HepG2 (cell line): ENCODE results near the gene USF2. TPM values are rescaled to one million over a fixed set of nuclear protein-coding genes. Genes with fewer than 3 reads are reported as not detected.
A peak's percentile ranks its signal among the peaks of the same experiment; 100 is the strongest.

ENCODE experiments used
- ARNT2 ChIP-seq: sonication (generic); formaldehyde crosslinking; IDR thresholded peaks from 2 replicates; pipeline ENCODE4 v1.8.0; 2022; ENCODE audit warnings: mild to moderate bottlenecking, low read depth, missing genetic modification reagents, moderate library complexity
- CEBPB ChIP-seq: IDR thresholded peaks from 2 replicates; pipeline ENCODE4 v1.6.1; 2011; ENCODE audit warnings: low read depth, low read length, improper control_type of control experiment, borderline replicate concordance
- EED ChIP-seq: sonication (generic); formaldehyde crosslinking; IDR thresholded peaks from 2 replicates; pipeline ENCODE4 v1.5.0; 2020; ENCODE audit warnings: mild to moderate bottlenecking, missing genetic modification reagents
- ELF4 ChIP-seq: sonication (generic); formaldehyde crosslinking; IDR thresholded peaks from 2 replicates; pipeline ENCODE4 v1.5.0; 2020; ENCODE audit warnings: missing genetic modification reagents, mild to moderate bottlenecking, moderate library complexity, borderline replicate concordance
- GFI1 ChIP-seq: sonication (generic); formaldehyde crosslinking; IDR thresholded peaks from 2 replicates; pipeline ENCODE4 v1.5.0; 2020; ENCODE audit warnings: missing genetic modification reagents, mild to moderate bottlenecking, borderline replicate concordance
- KMT2A ChIP-seq: sonication (generic); formaldehyde crosslinking; IDR thresholded peaks from 2 replicates; pipeline ENCODE4 v1.4.0; 2020; ENCODE audit warnings: missing genetic modification reagents
- MEIS2 ChIP-seq: sonication (generic); formaldehyde crosslinking; IDR thresholded peaks from 2 replicates; pipeline ENCODE4 v1.9.0; 2021; ENCODE audit warnings: mild to moderate bottlenecking, missing genetic modification reagents
- POLR2AphosphoS5 ChIP-seq: IDR thresholded peaks from 2 replicates; pipeline ENCODE4 v1.6.1; 2012; ENCODE audit warnings: low read depth, low read length
- POLR2G ChIP-seq: fragments of 200-400 bp; formaldehyde crosslinking; IDR thresholded peaks from 2 replicates; pipeline ENCODE4 v1.6.1; 2018; ENCODE audit warnings: mild to moderate bottlenecking, low read depth, low read length, moderate library complexity
- SRSF4 ChIP-seq: fragments of 200-400 bp; formaldehyde crosslinking; IDR thresholded peaks from one replicate; pipeline ENCODE4 v1.6.1; 2018; ENCODE audit warnings: mild to moderate bottlenecking, low read depth, low read length, moderate library complexity; ENCODE audit not compliant: poor library complexity, severe bottlenecking
- TBX2 ChIP-seq: sonication (generic); formaldehyde crosslinking; IDR thresholded peaks from 2 replicates; pipeline ENCODE4 v1.5.0; 2020; ENCODE audit warnings: missing genetic modification reagents, mild to moderate bottlenecking, borderline replicate concordance
- ZNF24 ChIP-seq: fragments of 450-650 bp; IDR thresholded peaks from 2 replicates; pipeline ENCODE4 v1.6.1; 2017; ENCODE audit warnings: antibody characterized with exemption, mild to moderate bottlenecking
- ZNF274 ChIP-seq: sonication (generic); formaldehyde crosslinking; IDR thresholded peaks from 2 replicates; pipeline ENCODE4 v1.5.1; 2020; ENCODE audit warnings: mild to moderate bottlenecking, missing genetic modification reagents
- ZNF468 ChIP-seq: sonication (generic); formaldehyde crosslinking; IDR thresholded peaks from 2 replicates; pipeline ENCODE4 v1.8.0; 2022; ENCODE audit warnings: mild to moderate bottlenecking, moderate library complexity, missing genetic modification reagents
- ZNF563 ChIP-seq: sonication (generic); formaldehyde crosslinking; IDR thresholded peaks from 2 replicates; pipeline ENCODE4 v1.8.0; 2022; ENCODE audit warnings: mild to moderate bottlenecking, moderate library complexity, missing genetic modification reagents
- ZNF777 ChIP-seq: sonication (generic); formaldehyde crosslinking; IDR thresholded peaks from 2 replicates; pipeline ENCODE4 v1.4.0; 2020; ENCODE audit warnings: missing genetic modification reagents
- ZNF782 ChIP-seq: sonication (generic); formaldehyde crosslinking; IDR thresholded peaks from 2 replicates; pipeline ENCODE4 v1.4.0; 2020; ENCODE audit warnings: missing genetic modification reagents, mild to moderate bottlenecking, borderline replicate concordance
- ZSCAN20 ChIP-seq: sonication (generic); formaldehyde crosslinking; IDR thresholded peaks from 2 replicates; pipeline ENCODE4 v1.4.0; 2020; ENCODE audit warnings: missing genetic modification reagents, mild to moderate bottlenecking, borderline replicate concordance
- polyA plus RNA-seq, 8 experiments: library from polyadenylated mRNA; depleted of rRNA in 3 of 8; stranded (reverse) in 7 of 8; unstranded in 1 of 8; fragments of >200 nt; fragmentation: Illumina TruSeq in 4 of 8; extraction: Trizol in 4 of 8; gene quantifications; 2 replicates each; pipeline versions ENCODE4 v1.2.1 to v1.2.3, GENCODE V29; 2011 to 2016; ENCODE audit warnings: low read depth in 4 of 8, missing spikeins in 1 of 8, mixed read lengths in 1 of 8; ENCODE audit not compliant: insufficient read depth in 1 of 8
- total RNA-seq, 5 experiments: library from RNA; depleted of rRNA; stranded (reverse); fragments of >200 nt; fragmentation: Illumina TruSeq; extraction: Trizol; gene quantifications; 2 replicates each; pipeline ENCODE4 v1.2.3, GENCODE V29; 2016; ENCODE audit warnings: low read depth in 1 of 5
- TF ChIP-seq, protein P1 (sequence below): sonication (generic); formaldehyde crosslinking; IDR thresholded peaks from 2 replicates; pipeline ENCODE4 v1.4.0; 2020; ENCODE audit warnings: mild to moderate bottlenecking, missing genetic modification reagents
- TF ChIP-seq, protein P2 (sequence below): sonication (generic); formaldehyde crosslinking; IDR thresholded peaks from 2 replicates; pipeline ENCODE4 v1.5.0; 2020; ENCODE audit warnings: missing genetic modification reagents, mild to moderate bottlenecking, borderline replicate concordance
- TF ChIP-seq, protein P3 (sequence below), 2 experiments: sonication (generic) in 1 of 2; formaldehyde crosslinking in 1 of 2; IDR thresholded peaks; 2 replicates each; pipeline versions ENCODE4 v1.4.0 to v1.6.1; 2016 to 2020; ENCODE audit warnings: borderline replicate concordance in 1 of 2, low read depth in 1 of 2, mild to moderate bottlenecking in 1 of 2, missing genetic modification reagents in 1 of 2
- TF ChIP-seq, protein P4 (sequence below): IDR thresholded peaks from 2 replicates; pipeline ENCODE4 v1.6.1; 2016; ENCODE audit warnings: mild to moderate bottlenecking, missing biosample characterization, missing genetic modification reagents

USF2 gene
- total and polyA plus RNA-seq, 2 of the 13 experiments (the other 11 are each of a cell fraction or from before 2014, with no cell fraction given), result 54.9 to 106 TPM

DNA sequence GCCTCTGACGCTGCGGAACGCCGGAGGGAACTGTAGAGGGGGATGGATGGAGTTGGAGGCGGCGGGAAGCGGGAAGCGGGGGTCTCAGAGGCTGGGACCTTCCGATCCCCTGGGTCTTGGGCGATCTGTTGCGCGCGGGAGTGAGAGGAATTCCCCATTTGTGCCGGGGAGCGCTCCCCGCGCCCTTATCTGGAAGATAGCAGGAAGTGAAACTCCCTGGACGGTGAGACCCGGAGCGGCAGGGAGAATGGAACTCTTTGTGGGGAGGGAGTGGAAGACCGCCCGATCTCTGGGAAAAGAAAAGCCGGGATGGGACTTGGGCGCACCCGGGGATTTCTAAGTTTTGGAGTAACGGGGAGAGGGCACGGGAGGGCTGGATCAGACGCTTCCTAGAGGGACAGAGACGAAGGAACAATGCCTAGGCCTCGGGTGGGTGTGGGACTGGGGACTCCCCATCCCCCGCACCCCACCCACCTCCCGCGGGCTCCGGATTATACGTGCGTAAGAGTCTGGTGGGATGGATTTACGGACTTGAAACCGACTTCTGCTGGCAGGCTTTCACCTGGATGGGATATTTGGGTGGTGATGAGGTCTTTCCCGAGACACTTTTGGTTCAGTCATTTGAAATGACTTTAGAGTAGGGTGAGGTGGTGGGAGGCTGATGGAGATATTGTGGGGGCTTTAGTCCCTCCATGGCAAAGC, 19.5 kb upstream of the USF2 start (continued):
- TF ChIP-seq ZNF777, result peak; percentile 19
- 0 out of 2 replicates have a peak, but pooled peaks have one; percentile 5 for TF ChIP-seq ZSCAN20 (CRISPR knock-in tag)
- no peak for TF ChIP-seq POLR2G
- TF ChIP-seq EED, result peak; percentile 8; the same call in 1 of the 2 replicates
- TF ChIP-seq POLR2AphosphoS5, result no peak
- TF ChIP-seq, protein P1, sequence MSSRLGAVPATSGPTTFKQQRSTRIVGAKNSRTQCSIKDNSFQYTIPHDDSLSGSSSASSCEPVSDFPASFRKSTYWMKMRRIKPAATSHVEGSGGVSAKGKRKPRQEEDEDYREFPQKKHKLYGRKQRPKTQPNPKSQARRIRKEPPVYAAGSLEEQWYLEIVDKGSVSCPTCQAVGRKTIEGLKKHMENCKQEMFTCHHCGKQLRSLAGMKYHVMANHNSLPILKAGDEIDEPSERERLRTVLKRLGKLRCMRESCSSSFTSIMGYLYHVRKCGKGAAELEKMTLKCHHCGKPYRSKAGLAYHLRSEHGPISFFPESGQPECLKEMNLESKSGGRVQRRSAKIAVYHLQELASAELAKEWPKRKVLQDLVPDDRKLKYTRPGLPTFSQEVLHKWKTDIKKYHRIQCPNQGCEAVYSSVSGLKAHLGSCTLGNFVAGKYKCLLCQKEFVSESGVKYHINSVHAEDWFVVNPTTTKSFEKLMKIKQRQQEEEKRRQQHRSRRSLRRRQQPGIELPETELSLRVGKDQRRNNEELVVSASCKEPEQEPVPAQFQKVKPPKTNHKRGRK (CRISPR knock-in tag), result no peak
- TF ChIP-seq, protein P2, sequence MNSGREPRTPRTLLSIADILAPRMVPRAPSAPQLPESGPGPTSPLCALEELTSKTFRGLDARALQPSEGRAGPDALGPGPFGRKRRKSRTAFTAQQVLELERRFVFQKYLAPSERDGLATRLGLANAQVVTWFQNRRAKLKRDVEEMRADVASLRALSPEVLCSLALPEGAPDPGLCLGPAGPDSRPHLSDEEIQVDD (CRISPR knock-in tag), result 0 out of 2 replicates have a peak, but pooled peaks have one; percentile 0
- no peak for TF ChIP-seq TBX2 (CRISPR knock-in tag)
- TF ChIP-seq GFI1 (CRISPR knock-in tag), result peak; percentile 7; the same call in 1 of the 2 replicates
- TF ChIP-seq, protein P3, sequence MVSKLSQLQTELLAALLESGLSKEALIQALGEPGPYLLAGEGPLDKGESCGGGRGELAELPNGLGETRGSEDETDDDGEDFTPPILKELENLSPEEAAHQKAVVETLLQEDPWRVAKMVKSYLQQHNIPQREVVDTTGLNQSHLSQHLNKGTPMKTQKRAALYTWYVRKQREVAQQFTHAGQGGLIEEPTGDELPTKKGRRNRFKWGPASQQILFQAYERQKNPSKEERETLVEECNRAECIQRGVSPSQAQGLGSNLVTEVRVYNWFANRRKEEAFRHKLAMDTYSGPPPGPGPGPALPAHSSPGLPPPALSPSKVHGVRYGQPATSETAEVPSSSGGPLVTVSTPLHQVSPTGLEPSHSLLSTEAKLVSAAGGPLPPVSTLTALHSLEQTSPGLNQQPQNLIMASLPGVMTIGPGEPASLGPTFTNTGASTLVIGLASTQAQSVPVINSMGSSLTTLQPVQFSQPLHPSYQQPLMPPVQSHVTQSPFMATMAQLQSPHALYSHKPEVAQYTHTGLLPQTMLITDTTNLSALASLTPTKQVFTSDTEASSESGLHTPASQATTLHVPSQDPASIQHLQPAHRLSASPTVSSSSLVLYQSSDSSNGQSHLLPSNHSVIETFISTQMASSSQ (IDR thresholded peaks at IDR 0.05; ENCODE audit: low read depth), result no peak
- TF ChIP-seq, protein P3 (CRISPR knock-in tag; IDR thresholded peaks at IDR 0.05; ENCODE audit: borderline replicate concordance), result no peak
- TF ChIP-seq ELF4 (CRISPR knock-in tag), result peak; percentile 34; the same call in 1 of the 2 replicates
- no peak for TF ChIP-seq CEBPB
- TF ChIP-seq ZNF782 (CRISPR knock-in tag), result peak; percentile 73; the same call in 1 of the 2 replicates
- peak; percentile 53 for TF ChIP-seq SRSF4
- TF ChIP-seq ZNF468 (CRISPR knock-in tag), result no peak
- TF ChIP-seq ZNF563, result 0 out of 2 replicates have a peak, but pooled peaks have one; percentile 20
- peak; percentile 8; the same call in 1 of the 2 replicates for TF ChIP-seq ZNF274
- no peak for TF ChIP-seq ZNF24
- TF ChIP-seq MEIS2 (CRISPR knock-in tag), result 0 out of 2 replicates have a peak, but pooled peaks have one; percentile 10
- TF ChIP-seq KMT2A (CRISPR knock-in tag), result 0 out of 2 replicates have a peak, but pooled peaks have one; percentile 6
- TF ChIP-seq, protein P4, sequence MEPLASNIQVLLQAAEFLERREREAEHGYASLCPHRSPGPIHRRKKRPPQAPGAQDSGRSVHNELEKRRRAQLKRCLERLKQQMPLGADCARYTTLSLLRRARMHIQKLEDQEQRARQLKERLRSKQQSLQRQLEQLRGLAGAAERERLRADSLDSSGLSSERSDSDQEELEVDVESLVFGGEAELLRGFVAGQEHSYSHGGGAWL, result 0 out of 2 replicates have a peak, but pooled peaks have one; percentile 3
- TF ChIP-seq ARNT2 (CRISPR knock-in tag), result no peak; the same call in none of the 2 replicates
